AG09309 (cell line): ENCODE measurements around the gene CDK13.

Experiments
- DNase-seq: peaks from one replicate; pipeline ENCODE4 v3.0.0-alpha.2; 2010; ENCODE audit warnings: low read depth
- H3K4me3 ChIP-seq: 2 replicates; pipeline ENCODE4 v1.5.1; 2011; ENCODE audit warnings: mild to moderate bottlenecking, low read depth, low read length, moderate library complexity; ENCODE audit not compliant: control insufficient read depth
- TF ChIP-seq, protein P1 (sequence below): IDR thresholded peaks from 2 replicates; pipeline ENCODE4 v1.5.1; 2011; ENCODE audit warnings: mild to moderate bottlenecking, low read depth, low read length, inconsistent platforms; ENCODE audit not compliant: insufficient read depth, control insufficient read depth; ENCODE audit errors: missing control alignments

Gene CDK13

DNA sequence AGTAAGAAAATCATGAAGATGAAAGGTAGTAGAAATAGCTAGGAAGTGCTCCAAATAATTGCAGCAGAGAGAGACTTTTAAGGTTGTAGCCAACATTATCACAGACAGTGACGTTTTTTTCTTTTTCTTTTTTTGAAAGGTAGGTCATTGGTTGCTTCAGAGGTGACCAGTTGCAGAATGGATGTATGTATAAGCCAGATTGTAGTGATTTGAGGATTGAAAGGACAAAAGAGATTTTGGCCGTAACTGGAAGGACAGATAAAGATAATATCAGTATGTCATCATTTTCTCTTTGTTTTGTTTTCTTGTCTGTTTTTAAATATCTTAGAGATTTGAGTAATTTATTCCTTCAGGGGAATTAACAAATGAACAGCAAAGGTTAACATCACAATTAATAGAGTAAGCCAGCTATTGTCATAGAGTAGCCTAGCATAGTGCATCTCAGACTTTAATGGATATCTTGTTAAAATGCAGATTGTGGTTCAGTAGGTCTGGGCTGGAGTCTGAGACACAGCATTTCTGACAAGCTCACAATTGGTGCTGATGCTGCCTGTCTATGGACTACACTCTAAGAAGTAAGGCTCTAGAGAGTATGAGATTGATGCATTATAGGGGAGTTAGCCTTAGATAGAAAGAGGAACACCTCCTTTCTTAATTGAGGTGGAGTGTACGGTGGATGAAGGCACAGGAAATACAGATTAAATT lies 28.3 kb downstream of the CDK13 start:
- TF ChIP-seq, protein P1, sequence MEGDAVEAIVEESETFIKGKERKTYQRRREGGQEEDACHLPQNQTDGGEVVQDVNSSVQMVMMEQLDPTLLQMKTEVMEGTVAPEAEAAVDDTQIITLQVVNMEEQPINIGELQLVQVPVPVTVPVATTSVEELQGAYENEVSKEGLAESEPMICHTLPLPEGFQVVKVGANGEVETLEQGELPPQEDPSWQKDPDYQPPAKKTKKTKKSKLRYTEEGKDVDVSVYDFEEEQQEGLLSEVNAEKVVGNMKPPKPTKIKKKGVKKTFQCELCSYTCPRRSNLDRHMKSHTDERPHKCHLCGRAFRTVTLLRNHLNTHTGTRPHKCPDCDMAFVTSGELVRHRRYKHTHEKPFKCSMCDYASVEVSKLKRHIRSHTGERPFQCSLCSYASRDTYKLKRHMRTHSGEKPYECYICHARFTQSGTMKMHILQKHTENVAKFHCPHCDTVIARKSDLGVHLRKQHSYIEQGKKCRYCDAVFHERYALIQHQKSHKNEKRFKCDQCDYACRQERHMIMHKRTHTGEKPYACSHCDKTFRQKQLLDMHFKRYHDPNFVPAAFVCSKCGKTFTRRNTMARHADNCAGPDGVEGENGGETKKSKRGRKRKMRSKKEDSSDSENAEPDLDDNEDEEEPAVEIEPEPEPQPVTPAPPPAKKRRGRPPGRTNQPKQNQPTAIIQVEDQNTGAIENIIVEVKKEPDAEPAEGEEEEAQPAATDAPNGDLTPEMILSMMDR = no peak
- DNase-seq = no peak
- no peak overlapping the region for H3K4me3 ChIP-seq

DNA sequence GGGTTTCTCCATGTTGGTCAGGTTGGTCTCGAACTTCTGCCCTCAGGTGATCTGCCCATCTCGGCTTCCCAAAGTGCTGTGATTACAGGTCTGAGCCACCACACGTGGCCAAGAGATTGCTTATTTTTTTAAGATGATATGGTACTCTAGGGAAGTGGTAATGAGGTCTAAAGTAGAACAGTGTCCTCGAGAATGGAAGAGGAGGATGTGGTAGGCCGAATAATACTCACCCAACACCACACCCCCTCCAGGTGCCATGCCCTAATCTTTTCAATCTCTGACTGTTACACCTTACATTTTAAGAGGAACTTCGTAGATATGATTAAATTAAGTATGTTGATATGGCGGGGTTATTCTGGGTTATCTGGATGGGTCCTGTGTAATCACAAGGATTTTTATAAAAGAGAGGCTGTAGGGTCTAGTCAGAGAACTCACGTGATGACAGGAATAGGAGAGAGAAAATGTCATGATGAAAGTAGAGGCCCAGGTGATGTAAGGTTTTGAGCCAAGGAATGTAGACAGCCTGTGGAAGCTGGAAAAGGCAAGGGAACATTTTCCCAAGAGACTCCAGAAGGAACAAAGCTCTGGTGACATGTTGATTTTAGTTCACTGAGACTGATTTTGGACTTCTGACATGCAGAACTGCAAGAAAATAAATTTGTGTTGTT lies 29.5 kb downstream of the CDK13 start:
- TF ChIP-seq, protein P1 = no peak
- no peak for DNase-seq
- no peak overlapping the region for H3K4me3 ChIP-seq

DNA sequence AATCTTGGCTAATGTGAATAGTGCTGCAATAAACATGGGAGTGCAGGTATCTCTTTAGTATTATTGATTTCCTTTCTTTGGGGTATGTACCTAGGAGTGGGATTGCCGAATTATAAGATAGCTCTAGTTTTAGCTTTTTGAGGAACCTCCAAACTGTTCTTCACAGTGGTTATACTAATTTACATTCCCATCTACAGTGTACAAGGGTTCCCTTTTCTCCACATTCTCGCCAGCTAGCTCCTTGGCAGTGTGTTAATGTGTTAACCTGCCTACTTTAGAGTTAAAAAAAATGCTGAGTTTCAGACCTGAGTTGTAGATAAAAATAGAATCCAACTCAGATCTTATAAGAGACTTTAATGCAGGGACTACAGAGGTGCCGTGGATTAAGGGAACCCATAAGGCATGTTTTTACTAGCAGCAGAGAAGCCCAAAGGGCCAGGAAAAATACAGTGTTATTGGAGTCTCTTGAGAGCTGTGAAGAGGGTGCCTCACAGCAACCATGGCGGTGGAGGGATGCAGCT lies 35.4 kb downstream of the CDK13 start:
- TF ChIP-seq, protein P1 = no peak
- no peak for DNase-seq
- H3K4me3 ChIP-seq = no peak overlapping the region

DNA sequence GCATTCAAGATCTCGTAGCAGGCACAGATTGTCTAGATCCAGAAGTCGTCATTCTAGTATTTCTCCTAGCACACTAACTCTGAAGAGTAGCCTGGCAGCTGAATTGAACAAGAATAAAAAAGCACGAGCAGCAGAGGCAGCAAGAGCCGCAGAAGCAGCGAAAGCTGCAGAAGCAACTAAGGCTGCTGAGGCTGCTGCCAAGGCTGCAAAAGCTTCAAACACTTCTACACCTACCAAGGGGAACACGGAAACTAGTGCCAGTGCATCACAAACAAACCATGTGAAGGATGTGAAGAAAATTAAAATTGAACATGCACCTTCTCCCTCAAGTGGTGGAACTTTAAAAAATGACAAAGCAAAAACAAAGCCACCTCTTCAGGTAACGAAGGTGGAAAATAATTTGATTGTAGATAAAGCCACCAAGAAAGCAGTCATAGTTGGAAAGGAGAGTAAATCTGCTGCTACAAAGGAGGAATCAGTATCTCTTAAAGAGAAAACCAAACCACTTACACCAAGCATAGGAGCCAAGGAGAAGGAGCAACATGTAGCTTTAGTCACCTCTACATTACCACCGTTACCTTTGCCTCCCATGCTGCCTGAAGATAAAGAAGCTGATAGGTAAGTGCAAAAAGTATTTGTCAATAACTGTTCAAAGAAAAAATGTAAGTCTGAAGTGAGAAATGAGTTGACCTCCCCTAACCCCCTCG lies 37.7 kb downstream of the CDK13 start:
- TF ChIP-seq, protein P1 = no peak
- DNase-seq = no peak
- no peak overlapping the region for H3K4me3 ChIP-seq

DNA sequence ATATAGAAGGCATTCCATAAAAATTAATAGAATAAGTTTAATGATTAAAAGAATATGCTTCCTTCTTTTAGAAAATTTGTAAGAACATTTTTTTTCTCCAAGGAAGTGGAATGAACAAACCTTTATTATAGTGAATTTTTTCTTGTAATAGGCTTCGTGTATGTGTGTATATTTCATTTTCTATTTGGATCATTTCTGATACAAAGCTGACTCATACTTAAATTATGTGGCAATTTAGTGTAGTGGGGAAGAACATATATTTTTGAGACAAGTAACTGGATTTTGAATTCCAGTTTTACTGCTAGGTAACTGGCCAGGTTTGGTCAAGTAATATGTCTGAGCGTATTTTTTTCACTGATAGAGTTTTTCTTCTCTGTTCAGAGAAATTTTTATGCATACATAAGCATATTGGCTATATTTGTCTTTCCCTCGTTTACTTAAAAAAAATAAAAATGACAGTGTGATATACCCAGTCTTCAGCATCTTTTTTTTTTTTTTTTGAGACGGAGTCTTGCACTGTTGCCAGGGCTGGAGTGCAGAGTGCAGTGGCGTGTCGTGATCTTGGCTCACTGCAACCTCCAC lies 50.8 kb downstream of the CDK13 start:
- TF ChIP-seq, protein P1 = no peak
- no peak overlapping the region for H3K4me3 ChIP-seq
- DNase-seq = no peak

DNA sequence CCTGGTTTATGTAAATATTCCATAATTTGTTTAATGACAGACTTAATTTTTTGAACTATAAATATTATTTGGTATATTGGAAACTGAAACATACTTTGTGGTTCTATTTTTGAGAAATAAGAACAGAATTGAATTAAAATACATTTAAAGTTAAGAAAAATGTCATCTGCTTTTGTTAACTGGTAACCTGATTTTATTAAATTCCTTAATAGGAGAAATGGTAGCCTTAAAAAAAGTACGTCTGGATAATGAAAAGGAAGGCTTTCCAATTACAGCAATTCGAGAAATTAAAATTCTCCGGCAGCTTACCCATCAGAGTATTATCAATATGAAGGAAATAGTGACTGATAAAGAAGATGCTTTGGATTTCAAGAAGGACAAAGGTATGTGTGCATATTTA lies 51.6 kb downstream of the CDK13 start:
- no peak for DNase-seq

More for the DNA sequence above, 51.6 kb downstream of the CDK13 start:
- TF ChIP-seq, protein P1 = no peak
- H3K4me3 ChIP-seq = no peak overlapping the region
